AG04450 (cell line): Measurements from ENCODE around the gene ITGB7. TPM values are rescaled to one million over a fixed set of nuclear protein-coding genes. Genes with fewer than 3 reads are reported as not detected.

Experiments
- CTCF ChIA-PET: fragments of 300-600, 350-600 bp; formaldehyde crosslinking; extraction: SDS; loops from one replicate; lab custom pipeline; 2022; ENCODE audit warnings: antibody characterized with exemption, inconsistent platforms; lab: Charles Lee
- POLR2A ChIA-PET: fragments of 350-600 bp; formaldehyde crosslinking; extraction: SDS; loops from one replicate; lab custom pipeline; 2021; ENCODE audit warnings: antibody characterized with exemption, inconsistent platforms; lab: Yijun Ruan, JAX
- DNase-seq: peaks from one replicate; pipeline ENCODE4 v3.0.0-alpha.2; 2011; ENCODE audit warnings: low read depth, low spot score
- H3K27ac ChIP-seq: one replicate; pipeline ENCODE4 v1.5.1; 2012; ENCODE audit warnings: low read depth, low read length, control low read depth
- H3K27me3 ChIP-seq: one replicate; pipeline ENCODE4 v1.6.0; 2012; ENCODE audit warnings: low read length; ENCODE audit not compliant: control insufficient read depth, insufficient read depth
- H3K4me3 ChIP-seq: 2 replicates; pipeline ENCODE4 v1.5.1; 2011; ENCODE audit warnings: mild to moderate bottlenecking, low read depth, low read length, control low read depth
- H3K9me3 ChIP-seq: 2 replicates; pipeline ENCODE4 v1.5.1; 2012; ENCODE audit warnings: low read length; ENCODE audit not compliant: control insufficient read depth, insufficient read depth
- polyA plus RNA-seq: library from polyadenylated mRNA; depleted of rRNA; stranded (reverse); fragments of >200 nt; gene quantifications from 2 replicates; pipeline ENCODE4 v1.2.3, GENCODE V29; 2011
- TF ChIP-seq, protein P1 (sequence below): IDR thresholded peaks from 2 replicates; pipeline ENCODE4 v1.5.1; 2011; ENCODE audit warnings: low read depth, low read length, control low read depth, inconsistent platforms

The ITGB7 gene
- polyA plus RNA-seq, 1 experiment, result 0.15 TPM

DNA sequence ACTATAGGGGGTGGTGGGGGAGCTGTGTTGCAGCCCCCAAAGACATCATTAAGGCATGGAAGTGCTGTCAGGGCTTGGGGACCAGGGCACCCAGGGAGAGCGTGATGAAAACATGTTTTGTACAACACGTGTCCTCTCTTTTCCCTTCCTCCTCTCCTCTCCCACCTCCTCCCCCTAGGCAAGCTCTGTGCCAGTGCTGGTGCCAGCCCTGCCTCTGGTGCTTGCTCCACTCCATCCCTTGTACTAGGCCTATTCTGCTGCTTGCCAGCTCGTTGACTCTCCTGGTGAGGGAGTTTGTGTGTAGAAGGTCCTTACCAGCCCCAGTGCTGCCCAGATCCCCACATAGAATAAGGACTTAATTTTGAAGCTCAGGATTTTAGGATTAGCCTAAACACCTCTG, 28.1 kb upstream of the ITGB7 start:
- TF ChIP-seq, protein P1, sequence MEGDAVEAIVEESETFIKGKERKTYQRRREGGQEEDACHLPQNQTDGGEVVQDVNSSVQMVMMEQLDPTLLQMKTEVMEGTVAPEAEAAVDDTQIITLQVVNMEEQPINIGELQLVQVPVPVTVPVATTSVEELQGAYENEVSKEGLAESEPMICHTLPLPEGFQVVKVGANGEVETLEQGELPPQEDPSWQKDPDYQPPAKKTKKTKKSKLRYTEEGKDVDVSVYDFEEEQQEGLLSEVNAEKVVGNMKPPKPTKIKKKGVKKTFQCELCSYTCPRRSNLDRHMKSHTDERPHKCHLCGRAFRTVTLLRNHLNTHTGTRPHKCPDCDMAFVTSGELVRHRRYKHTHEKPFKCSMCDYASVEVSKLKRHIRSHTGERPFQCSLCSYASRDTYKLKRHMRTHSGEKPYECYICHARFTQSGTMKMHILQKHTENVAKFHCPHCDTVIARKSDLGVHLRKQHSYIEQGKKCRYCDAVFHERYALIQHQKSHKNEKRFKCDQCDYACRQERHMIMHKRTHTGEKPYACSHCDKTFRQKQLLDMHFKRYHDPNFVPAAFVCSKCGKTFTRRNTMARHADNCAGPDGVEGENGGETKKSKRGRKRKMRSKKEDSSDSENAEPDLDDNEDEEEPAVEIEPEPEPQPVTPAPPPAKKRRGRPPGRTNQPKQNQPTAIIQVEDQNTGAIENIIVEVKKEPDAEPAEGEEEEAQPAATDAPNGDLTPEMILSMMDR, result no peak
- CTCF ChIA-PET, result interaction anchor here (1.3 kb wide), 1 partner anchor 86 kb away, joined by 3 read pairs; the partner anchor contains the start of gene AAAS
- Histone ChIP-seq H3K27ac (no peak overlapping the region), H3K27me3 (peaks cover 11% of the 10 kb centered on the region), H3K9me3 (no peaks in the 10 kb centered on the region), H3K4me3 (no peak overlapping the region)
- POLR2A ChIA-PET, result no interaction called here
- no peak for DNase-seq

DNA sequence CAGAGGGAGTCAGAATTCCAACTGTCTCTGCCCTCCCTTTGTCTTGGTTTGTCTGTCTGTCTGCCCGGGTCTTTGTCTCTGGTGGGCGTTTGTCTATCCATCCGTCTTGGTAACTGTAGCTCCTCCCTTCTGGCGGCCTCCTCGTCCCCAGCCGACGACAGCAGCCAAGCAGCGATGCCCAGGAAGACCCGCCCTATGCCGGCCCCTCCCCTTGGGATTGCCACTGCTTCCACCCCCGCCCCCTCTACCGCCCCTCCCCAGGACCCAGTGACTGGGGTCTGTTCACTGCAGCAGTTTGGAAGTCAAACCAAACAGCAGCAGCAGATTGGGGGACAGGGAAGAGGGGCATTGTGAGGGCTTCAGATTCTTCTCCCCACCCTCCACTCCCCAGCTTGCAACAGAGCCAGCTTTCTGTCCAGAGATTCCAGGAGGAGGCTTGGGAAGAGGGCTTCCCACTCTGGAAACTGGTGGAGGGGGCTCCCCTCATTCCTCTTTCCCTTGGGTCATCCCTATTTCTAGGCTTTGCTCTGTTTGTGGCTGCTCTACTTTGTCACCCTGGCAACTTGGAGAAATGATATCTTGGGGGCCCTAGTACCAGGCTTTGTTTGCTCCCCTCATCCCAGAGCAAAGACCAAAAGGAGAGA, 27.3 kb upstream of the ITGB7 start:
- H3K9me3 ChIP-seq, result no peaks in the 10 kb centered on the region
- CTCF ChIA-PET, result interaction anchor here (1.3 kb wide), 1 partner anchor 87 kb away, joined by 3 read pairs; the partner anchor contains the start of gene AAAS
- DNase-seq, result no peak
- no peak overlapping the region for H3K27ac ChIP-seq
- H3K4me3 ChIP-seq, result no peak overlapping the region
- POLR2A ChIA-PET, result no interaction called here
- H3K27me3 ChIP-seq, result peaks cover 9% of the 10 kb centered on the region
- TF ChIP-seq, protein P1, result no peak

DNA sequence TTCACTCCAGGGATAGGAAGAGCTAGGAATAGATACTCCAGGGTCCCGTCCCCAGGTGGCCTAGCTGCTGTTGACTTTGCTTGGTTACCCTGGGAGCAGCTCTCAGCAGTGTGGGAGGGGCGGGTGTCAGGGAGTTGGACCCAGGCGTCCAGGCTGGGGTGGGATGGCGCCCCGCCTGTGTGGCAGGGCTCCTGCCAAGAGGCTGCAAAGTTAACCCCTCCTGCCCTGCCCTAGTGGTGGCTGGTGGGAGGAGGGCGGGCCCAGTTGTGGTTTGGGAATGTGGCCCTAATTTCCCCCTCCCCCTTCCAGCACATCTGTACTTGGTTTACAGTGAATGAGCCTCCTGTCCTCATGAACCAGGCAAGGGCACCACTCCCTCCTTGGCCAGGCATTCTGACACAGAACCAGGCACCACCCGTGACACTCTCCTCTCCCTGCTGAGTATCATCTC, 26.6 kb upstream of the ITGB7 start:
- DNase-seq, result no peak
- ChIA-PET POLR2A (interaction anchor here (0.5 kb wide), 1 partner anchor 166 kb away, joined by 4 read pairs; no protein-coding TSS in a partner anchor), CTCF (interaction anchor here (1.0 to 1.1 kb wide), 2 partner anchors 20 to 74 kb away, joined by 3 read pairs; no protein-coding TSS in a partner anchor)
- Histone ChIP-seq H3K27me3 (peaks cover 9% of the 10 kb centered on the region), H3K9me3 (no peaks in the 10 kb centered on the region), H3K4me3 (no peak overlapping the region), H3K27ac (no peak overlapping the region)
- TF ChIP-seq, protein P1, result no peak

DNA sequence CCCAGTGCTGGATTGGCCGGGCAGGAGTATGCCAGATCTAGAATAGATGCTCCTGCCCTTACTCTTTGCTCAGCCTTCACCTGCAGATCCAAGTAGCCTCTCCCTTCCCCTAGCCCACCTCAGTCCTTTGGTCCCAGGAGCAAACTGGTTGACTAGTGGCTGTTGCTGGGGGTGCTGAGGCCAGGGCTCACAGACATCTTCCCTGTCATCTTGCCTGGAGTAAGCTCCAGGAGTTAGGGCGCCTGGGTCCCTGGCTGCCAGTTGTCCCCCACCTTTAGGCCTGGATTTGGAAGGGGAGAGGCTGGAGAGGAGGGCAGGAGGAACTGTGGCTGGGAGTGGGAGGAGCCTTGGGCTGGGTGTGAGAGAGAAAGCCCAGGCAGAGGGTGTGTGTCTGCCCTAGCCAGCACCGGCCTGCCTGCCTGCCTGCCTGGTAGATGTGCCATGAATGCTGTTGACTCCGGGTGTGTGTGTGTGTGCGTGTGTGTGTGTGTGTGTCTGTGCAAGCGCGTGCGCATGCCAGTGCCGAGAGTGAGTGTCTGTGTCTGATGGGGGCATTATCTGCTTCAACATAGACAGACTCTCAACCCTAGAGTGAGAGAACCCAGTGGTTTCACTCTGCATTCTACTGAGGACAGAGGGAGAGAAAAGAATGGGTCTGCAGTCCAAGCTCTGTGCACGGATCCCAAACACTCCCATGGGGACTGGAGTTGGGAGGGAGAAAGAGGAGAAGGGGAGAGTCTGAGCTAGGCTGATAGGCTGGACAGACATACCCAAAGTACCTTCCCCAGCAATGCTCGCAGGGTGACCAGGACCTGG, 25.8 kb upstream of the ITGB7 start:
- ChIA-PET CTCF (interaction anchor here (0.5 to 1.1 kb wide), 3 partner anchors 11 to 73 kb away, joined by 3 read pairs; no protein-coding TSS in a partner anchor), POLR2A (no interaction called here)
- peaks cover 9% of the 10 kb centered on the region for H3K27me3 ChIP-seq
- H3K9me3 ChIP-seq, result no peaks in the 10 kb centered on the region
- H3K27ac ChIP-seq, result peak overlapping the region; percentile 31
- TF ChIP-seq, protein P1, result no peak
- no peak for DNase-seq
- peak overlapping the region; percentile 71 for H3K4me3 ChIP-seq
